ENCODE measurements around the gene PXK. TPM values are rescaled to one million over a fixed set of nuclear protein-coding genes. Genes with fewer than 3 reads are reported as not detected.

The PXK gene
- total RNA-seq, 1 donor from 2014 or later = 12.4 TPM

GRCh38 chr3:58392181-58392580, 59.5 kb downstream of the PXK start:
- H3K9me3 Mint-ChIP-seq = no peaks in the 10 kb centered on the region

DNA sequence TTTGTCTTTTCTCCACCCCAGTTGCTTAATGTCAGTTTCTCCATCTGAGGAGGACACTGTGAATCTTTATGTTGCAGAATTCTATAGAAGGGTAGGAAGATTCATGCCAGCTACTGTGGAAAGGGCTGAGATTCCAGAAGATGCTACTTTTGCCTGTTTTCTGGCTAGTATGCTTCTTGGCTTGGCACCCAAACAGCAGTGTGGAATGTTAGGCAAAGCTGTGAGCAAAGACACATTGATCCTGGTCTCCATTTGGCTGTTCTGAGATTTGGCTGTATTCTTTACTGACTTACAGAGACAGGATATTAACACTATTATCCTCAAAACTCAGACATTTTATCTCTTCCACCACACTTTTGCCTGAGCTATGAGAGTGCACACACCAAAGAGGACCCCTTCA, 61.6 kb downstream of the PXK start:
- TF ChIP-seq CTCF (conservative IDR thresholded peaks at IDR 0.05) = no peak
- no peak overlapping the region for H3K27ac Mint-ChIP-seq

More at GRCh38 chr3:58392181-58392580, 59.5 kb downstream of the PXK start:
- Mint-ChIP-seq H3K27ac (no peak overlapping the region), H3K4me1 (ENCODE audit: unreplicated experiment) (peaks cover 19% of the 10 kb centered on the region), H3K27me3 (no peaks in the 10 kb centered on the region), H3K4me3 (no peak overlapping the region), H3K36me3 (peaks cover 2% of the 10 kb centered on the region)
- no peak for TF ChIP-seq CTCF (conservative IDR thresholded peaks at IDR 0.05)
- DNase-seq (ENCODE audit: extremely low spot score, unreplicated experiment) = no peak

DNA sequence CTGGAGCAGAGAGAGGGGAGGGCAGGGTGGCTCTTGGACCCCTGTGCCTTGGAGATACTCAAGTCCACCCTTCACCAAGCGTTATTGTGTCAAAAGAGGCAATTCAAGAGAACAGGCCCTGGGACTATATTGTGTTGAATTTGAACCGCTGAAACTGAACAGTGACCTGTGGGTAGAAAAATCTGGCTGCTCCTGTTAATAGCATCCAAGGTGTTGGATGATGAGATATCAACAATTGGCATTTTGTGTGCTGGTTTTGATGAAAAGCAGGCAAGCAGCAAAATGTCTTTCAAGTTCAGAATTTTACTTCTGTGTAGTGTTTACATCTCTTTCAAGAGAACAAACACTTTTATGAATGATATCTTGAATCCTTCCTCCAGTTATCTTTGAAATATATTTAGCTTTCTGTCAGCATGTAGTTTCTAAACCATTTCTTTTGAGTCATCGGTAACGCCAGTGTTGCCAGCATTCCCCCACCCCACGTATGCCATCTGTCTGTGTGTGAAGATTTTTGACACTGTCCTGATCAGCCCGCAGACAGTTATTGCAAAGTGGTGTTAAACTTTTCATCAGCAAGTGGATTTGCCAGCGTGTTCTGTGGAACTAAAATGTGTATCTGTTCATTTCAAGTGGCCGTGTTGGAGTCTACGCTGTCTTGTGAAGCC, 66.1 kb downstream of the PXK start:
- H3K36me3 Mint-ChIP-seq = peaks cover 4% of the 10 kb centered on the region
- no peak for TF ChIP-seq CTCF (conservative IDR thresholded peaks at IDR 0.05)
- no peaks in the 10 kb centered on the region for H3K4me1 Mint-ChIP-seq (ENCODE audit: unreplicated experiment)
- H3K4me3 Mint-ChIP-seq = no peak overlapping the region
- H3K9me3 Mint-ChIP-seq = no peaks in the 10 kb centered on the region
- DNase-seq (ENCODE audit: extremely low spot score, unreplicated experiment) = no peak
- H3K27me3 Mint-ChIP-seq = no peaks in the 10 kb centered on the region
- H3K27ac Mint-ChIP-seq = no peak overlapping the region

More for the DNA sequence above, 61.6 kb downstream of the PXK start:
- no peak overlapping the region for H3K4me3 Mint-ChIP-seq
- H3K9me3 Mint-ChIP-seq = no peaks in the 10 kb centered on the region
- H3K4me1 Mint-ChIP-seq (ENCODE audit: unreplicated experiment) = peaks cover 5% of the 10 kb centered on the region
- H3K36me3 Mint-ChIP-seq = peaks cover 4% of the 10 kb centered on the region
- no peaks in the 10 kb centered on the region for H3K27me3 Mint-ChIP-seq
- no peak for DNase-seq (ENCODE audit: extremely low spot score, unreplicated experiment)

GRCh38 chr3:58403513-58404109, 70.9 kb downstream of the PXK start:
- H3K9me3 Mint-ChIP-seq = no peaks in the 10 kb centered on the region

DNA sequence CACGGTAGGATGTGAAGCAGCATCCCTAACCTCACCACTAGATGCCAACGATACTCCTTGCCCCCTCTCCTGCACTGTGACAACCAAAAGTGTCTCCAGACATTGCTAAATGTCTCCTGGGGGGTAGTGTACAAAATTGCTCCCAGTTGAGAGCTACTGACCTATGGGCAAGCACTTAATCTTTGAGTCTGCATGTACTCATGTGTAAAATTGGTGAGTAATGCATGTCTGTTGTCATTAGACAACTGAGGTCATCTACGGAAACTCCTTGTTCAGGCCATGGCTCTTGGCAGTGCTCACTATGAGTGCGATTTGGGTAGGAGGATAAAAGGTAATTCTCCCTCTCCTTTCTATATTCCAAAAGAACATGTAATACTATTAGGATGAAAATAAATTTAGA, 71.7 kb downstream of the PXK start:
- no peak for DNase-seq (ENCODE audit: extremely low spot score, unreplicated experiment)
- Mint-ChIP-seq H3K27me3 (no peaks in the 10 kb centered on the region), H3K27ac (no peak overlapping the region), H3K36me3 (peaks cover 14% of the 10 kb centered on the region), H3K4me3 (no peak overlapping the region), H3K4me1 (ENCODE audit: unreplicated experiment) (no peaks in the 10 kb centered on the region), H3K9me3 (no peaks in the 10 kb centered on the region)
- no peak for TF ChIP-seq CTCF (conservative IDR thresholded peaks at IDR 0.05)

More at GRCh38 chr3:58403513-58404109, 70.9 kb downstream of the PXK start:
- TF ChIP-seq CTCF (conservative IDR thresholded peaks at IDR 0.05) = no peak
- H3K27me3 Mint-ChIP-seq = no peaks in the 10 kb centered on the region
- H3K4me3 Mint-ChIP-seq = no peak overlapping the region
- no peaks in the 10 kb centered on the region for H3K4me1 Mint-ChIP-seq (ENCODE audit: unreplicated experiment)
- no peak for DNase-seq (ENCODE audit: extremely low spot score, unreplicated experiment)
- H3K27ac Mint-ChIP-seq = no peak overlapping the region
- peaks cover 9% of the 10 kb centered on the region for H3K36me3 Mint-ChIP-seq

All from type B pancreatic cell (in vitro differentiated cells).